Breast epithelium (tissue), 3 donors: ENCODE data around the gene NUP160.

ENCODE experiments used
- POLR2A ChIP-seq: fragments of 450-650 bp; IDR thresholded peaks from one replicate; pipeline ENCODE4 v1.6.1; 2016; ENCODE audit warnings: antibody characterized with exemption, mild to moderate bottlenecking, moderate library complexity
- POLR2AphosphoS5 ChIP-seq, 3 donors: sonication (generic); formaldehyde crosslinking; IDR thresholded peaks; one replicate each; pipeline ENCODE4 v1.6.1; 2017; ENCODE audit warnings: antibody characterized with exemption in 3 of 3

GRCh38 chr11:47856186-47856585 lies 8.0 kb upstream of the NUP160 start:
- no peak for TF ChIP-seq POLR2AphosphoS5 (IDR thresholded peaks at IDR 0.05)
- no peak for TF ChIP-seq POLR2A
